CD4-positive, alpha-beta T cell (primary cell): ENCODE data around the gene NHS. TPM values are rescaled to one million over a fixed set of nuclear protein-coding genes. Genes with fewer than 3 reads are reported as not detected.

ENCODE experiments used
- ATAC-seq: fragments of 200-7000 bp; cut with Tn5 transposase; one replicate; pipeline ENCODE4 v1.10.0; 2022; ENCODE audit warnings: mild to moderate bottlenecking; ENCODE audit not compliant: poor library complexity
- CTCF ChIA-PET: fragments of 350-600 bp; sonication (Branson Sonifier 250); formaldehyde crosslinking; loops from one replicate; lab custom pipeline; 2021; ENCODE audit warnings: antibody characterized with exemption, inconsistent platforms; lab: Charles Lee
- POLR2A ChIA-PET: fragments of 350-600 bp; sonication (Branson Sonifier 250); formaldehyde crosslinking; loops from one replicate; lab custom pipeline; 2021; ENCODE audit warnings: antibody characterized with exemption, inconsistent platforms; lab: Charles Lee
- DNase-seq, 14 experiments: peaks; one replicate each; pipeline ENCODE4 v3.0.0-alpha.2; 2013 to 2020; ENCODE audit warnings: mixed read lengths in 2 of 14
- H3K27ac ChIP-seq, 2 donors: one replicate each; pipeline versions ENCODE4 v1.5.1 to v1.7.0; 2013; ENCODE audit warnings: low read length in 2 of 2, low read depth in 1 of 2, mild to moderate bottlenecking in 1 of 2
- H3K27me3 ChIP-seq, 2 experiments: 1 replicate in 1 of 2; 2 replicates in 1 of 2; pipeline versions ENCODE4 v1.6.1 to v1.7.0; 2013; ENCODE audit warnings: low read length in 2 of 2, control low read depth in 1 of 2, mild to moderate bottlenecking in 1 of 2, moderate library complexity in 1 of 2; ENCODE audit not compliant: insufficient read depth in 2 of 2, control insufficient read depth in 1 of 2
- H3K36me3 ChIP-seq: one replicate; pipeline ENCODE4 v1.6.1; 2013; ENCODE audit warnings: low read length, control low read depth; ENCODE audit not compliant: insufficient read depth
- H3K4me1 ChIP-seq: one replicate; pipeline ENCODE4 v1.6.1; 2013; ENCODE audit warnings: low read length, control low read depth; ENCODE audit not compliant: insufficient read depth
- H3K4me3 ChIP-seq: one replicate; pipeline ENCODE4 v1.5.1; 2013; ENCODE audit warnings: mild to moderate bottlenecking, low read length, moderate library complexity
- H3K9me3 ChIP-seq, 2 experiments: 1 replicate in 1 of 2; 2 replicates in 1 of 2; pipeline versions ENCODE4 v1.6.1 to v1.7.0; 2013; ENCODE audit warnings: low read length in 2 of 2, mild to moderate bottlenecking in 2 of 2, control low read depth in 1 of 2, moderate library complexity in 1 of 2; ENCODE audit not compliant: control insufficient read depth in 1 of 2, insufficient read depth in 1 of 2
- H3K27ac Mint-ChIP-seq: one replicate; pipeline ENCODE4 v1.8.0; 2020; ENCODE audit warnings: mixed read lengths
- H3K27me3 Mint-ChIP-seq: one replicate; pipeline ENCODE4 v1.8.0; 2021; ENCODE audit warnings: mixed read lengths
- H3K36me3 Mint-ChIP-seq: one replicate; pipeline ENCODE4 v1.8.0; 2021; ENCODE audit warnings: low read depth, mixed read lengths
- H3K4me1 Mint-ChIP-seq: one replicate; pipeline ENCODE4 v1.8.0; 2021; ENCODE audit warnings: low read depth, mixed read lengths
- H3K4me3 Mint-ChIP-seq: one replicate; pipeline ENCODE4 v1.8.0; 2020; ENCODE audit warnings: mild to moderate bottlenecking, mixed read lengths
- H3K9me3 Mint-ChIP-seq: one replicate; pipeline ENCODE4 v1.8.0; 2020; ENCODE audit warnings: mixed read lengths
- intact Hi-C, 2 experiments: fragments of 100-400 bp; cut with DNase I in 1 of 2; cut with micrococcal nuclease in 1 of 2; formaldehyde crosslinking; loops; one replicate each; pipeline versions ENCODE4 v1.15.1 to v1.9.0; 2023 to 2025; cut with DNase I, micrococcal nuclease
- total RNA-seq, 174 experiments: library from RNA in 2 of 174; stranded (reverse) in 2 of 174; gene quantifications; one replicate each; pipeline ENCODE4 v1.2.3 and lab custom pipeline; 2021 to 2026
- TF ChIP-seq, protein P1 (sequence below): fragments of 200-600 bp; IDR thresholded peaks from one replicate; pipeline ENCODE4 v1.8.0; 2022; ENCODE audit warnings: antibody characterized with exemption, mild to moderate bottlenecking

NHS gene
- total RNA-seq, 2 experiments from 2014 or later: 0.36 to 0.53 TPM

DNA sequence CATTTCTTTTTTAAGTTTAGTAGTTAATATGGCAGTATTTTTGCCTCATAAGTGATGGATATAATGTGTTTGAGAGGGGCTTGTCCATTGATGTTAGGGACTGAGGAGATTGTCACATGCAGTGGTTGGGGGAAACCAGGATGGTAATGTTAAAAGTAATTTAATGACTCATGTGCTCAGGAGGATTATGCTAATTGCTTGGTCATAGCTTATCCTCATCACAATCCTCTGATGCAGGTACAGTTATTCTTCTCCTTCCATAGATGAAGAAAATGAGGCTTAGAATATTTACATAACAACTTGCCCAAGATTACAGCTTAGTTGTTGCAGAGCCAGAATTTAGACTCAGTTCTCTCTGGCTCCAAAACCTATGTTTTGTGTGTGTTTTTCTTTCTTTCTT, 267.9 kb downstream of the NHS start:
- Histone ChIP-seq H3K9me3 (no peaks in the 10 kb centered on the region), H3K27me3 (no peaks in the 10 kb centered on the region), H3K36me3 (no peaks in the 10 kb centered on the region), H3K4me3 (no peak overlapping the region), H3K4me1 (no peaks in the 10 kb centered on the region), H3K27ac (no peak overlapping the region)
- TF ChIP-seq, protein P1, sequence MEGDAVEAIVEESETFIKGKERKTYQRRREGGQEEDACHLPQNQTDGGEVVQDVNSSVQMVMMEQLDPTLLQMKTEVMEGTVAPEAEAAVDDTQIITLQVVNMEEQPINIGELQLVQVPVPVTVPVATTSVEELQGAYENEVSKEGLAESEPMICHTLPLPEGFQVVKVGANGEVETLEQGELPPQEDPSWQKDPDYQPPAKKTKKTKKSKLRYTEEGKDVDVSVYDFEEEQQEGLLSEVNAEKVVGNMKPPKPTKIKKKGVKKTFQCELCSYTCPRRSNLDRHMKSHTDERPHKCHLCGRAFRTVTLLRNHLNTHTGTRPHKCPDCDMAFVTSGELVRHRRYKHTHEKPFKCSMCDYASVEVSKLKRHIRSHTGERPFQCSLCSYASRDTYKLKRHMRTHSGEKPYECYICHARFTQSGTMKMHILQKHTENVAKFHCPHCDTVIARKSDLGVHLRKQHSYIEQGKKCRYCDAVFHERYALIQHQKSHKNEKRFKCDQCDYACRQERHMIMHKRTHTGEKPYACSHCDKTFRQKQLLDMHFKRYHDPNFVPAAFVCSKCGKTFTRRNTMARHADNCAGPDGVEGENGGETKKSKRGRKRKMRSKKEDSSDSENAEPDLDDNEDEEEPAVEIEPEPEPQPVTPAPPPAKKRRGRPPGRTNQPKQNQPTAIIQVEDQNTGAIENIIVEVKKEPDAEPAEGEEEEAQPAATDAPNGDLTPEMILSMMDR: no peak
- H3K27ac Mint-ChIP-seq: no peak overlapping the region
- no peaks in the 10 kb centered on the region for H3K27me3 Mint-ChIP-seq
- no peak overlapping the region for H3K4me3 Mint-ChIP-seq
- no peaks in the 10 kb centered on the region for H3K4me1 Mint-ChIP-seq
- ATAC-seq: no peak
- intact Hi-C loops: no loop called here
- ChIA-PET CTCF (no interaction called here), POLR2A (no interaction called here)
- no peaks in the 10 kb centered on the region for H3K36me3 Mint-ChIP-seq
- no peaks in the 10 kb centered on the region for H3K9me3 Mint-ChIP-seq
- no peak for DNase-seq

DNA sequence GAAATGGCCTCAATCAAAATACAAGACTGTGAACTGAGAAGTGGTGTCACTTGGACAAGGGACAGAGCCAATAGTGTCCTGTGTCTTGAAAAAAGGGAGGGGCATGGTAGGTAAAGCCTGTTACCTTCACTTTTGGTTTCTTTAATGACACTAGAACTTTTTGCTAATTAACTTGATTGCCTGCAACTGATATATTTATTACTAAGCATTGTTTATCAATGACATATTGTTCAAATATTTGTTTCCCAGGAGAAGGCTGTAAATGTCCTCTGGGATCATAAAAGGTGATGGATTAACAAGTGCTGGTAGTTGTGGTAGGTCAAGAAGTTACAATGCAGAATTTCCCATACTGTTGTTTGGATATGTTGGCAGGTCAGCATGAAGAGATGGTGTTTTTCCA, 268.5 kb downstream of the NHS start:
- Mint-ChIP-seq H3K27me3 (no peaks in the 10 kb centered on the region), H3K4me3 (no peak overlapping the region), H3K9me3 (no peaks in the 10 kb centered on the region), H3K27ac (no peak overlapping the region), H3K4me1 (no peaks in the 10 kb centered on the region), H3K36me3 (no peaks in the 10 kb centered on the region)
- no peaks in the 10 kb centered on the region for H3K9me3 ChIP-seq
- intact Hi-C loops: no loop called here
- CTCF ChIA-PET: no interaction called here
- DNase-seq (no peak), ATAC-seq (no peak)
- H3K4me3 ChIP-seq: no peak overlapping the region
- POLR2A ChIA-PET: no interaction called here
- TF ChIP-seq, protein P1: no peak
- no peaks in the 10 kb centered on the region for H3K36me3 ChIP-seq
- H3K27me3 ChIP-seq: no peaks in the 10 kb centered on the region
- no peak overlapping the region for H3K27ac ChIP-seq
- H3K4me1 ChIP-seq: no peaks in the 10 kb centered on the region

DNA sequence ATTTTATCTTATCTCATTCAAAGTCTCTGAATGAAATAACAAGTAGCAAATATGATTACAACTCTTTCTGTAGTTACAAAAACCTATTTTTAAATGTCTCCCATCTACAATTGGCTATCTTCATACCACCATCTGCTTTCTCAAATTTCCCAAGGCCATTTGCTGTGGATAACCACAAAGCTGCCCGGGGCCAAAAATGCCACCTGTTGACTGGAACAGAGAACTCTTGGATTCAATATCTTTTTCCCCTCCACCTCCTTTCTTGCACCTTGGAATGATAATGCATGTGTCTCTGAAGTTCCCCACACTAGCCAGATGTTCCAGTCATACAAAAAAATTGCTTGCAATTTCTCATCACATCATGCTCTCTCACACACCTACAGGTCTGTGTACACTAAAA, 269.0 kb downstream of the NHS start:
- Histone ChIP-seq H3K27ac (no peak overlapping the region), H3K4me3 (no peak overlapping the region), H3K4me1 (no peaks in the 10 kb centered on the region), H3K36me3 (no peaks in the 10 kb centered on the region), H3K9me3 (no peaks in the 10 kb centered on the region), H3K27me3 (no peaks in the 10 kb centered on the region)
- POLR2A ChIA-PET: no interaction called here
- ATAC-seq (no peak), DNase-seq (no peak)
- intact Hi-C loops: no loop called here
- no peak overlapping the region for H3K4me3 Mint-ChIP-seq
- CTCF ChIA-PET: no interaction called here
- no peaks in the 10 kb centered on the region for H3K27me3 Mint-ChIP-seq
- H3K9me3 Mint-ChIP-seq: no peaks in the 10 kb centered on the region
- no peaks in the 10 kb centered on the region for H3K36me3 Mint-ChIP-seq
- H3K27ac Mint-ChIP-seq: no peak overlapping the region
- no peaks in the 10 kb centered on the region for H3K4me1 Mint-ChIP-seq
- TF ChIP-seq, protein P1: no peak
